Stimulated activated CD8-positive, alpha-beta memory T cell treated with anti-CD3 and anti-CD28 coated beads, Interleukin-15, amount 100 ng/mL, for 48 hours (primary cell): ENCODE data around the gene OOSP2.

Experiments
- DNase-seq, 2 donors: peaks; one replicate each; pipeline ENCODE4 v3.0.0-alpha.2; 2020; ENCODE audit warnings: low read depth in 2 of 2

OOSP2 gene

GRCh38 chr11:60078745-60079144 is 38.5 kb downstream of the OOSP2 start:
- no peak for DNase-seq

- no peak for DNase-seq
Observed at GRCh38 chr11:60080535-60080934, 40.3 kb downstream of the OOSP2 start.

GRCh38 chr11:60084631-60085273 is 44.5 kb downstream of the OOSP2 start:
- DNase-seq = no peak

- DNase-seq = no peak
Observed at GRCh38 chr11:60085909-60086308, 45.7 kb downstream of the OOSP2 start.

- no peak for DNase-seq
Observed at GRCh38 chr11:60087239-60087638, 47.0 kb downstream of the OOSP2 start.

- DNase-seq = no peak
Observed at GRCh38 chr11:60088364-60088763, 48.2 kb downstream of the OOSP2 start, which contains the start of gene MS4A2. Gene MS4A2 (plus strand): TSS chr11:60088664. CDS start chr11:60088766, 102 bp downstream.

- no peak for DNase-seq
Observed at GRCh38 chr11:60095477-60096120, 55.4 kb downstream of the OOSP2 start.

GRCh38 chr11:60097189-60097588 is 57.0 kb downstream of the OOSP2 start:
- no peak for DNase-seq
